ENCODE measurements around the gene SMARCAL1.
"Not testable (repeated sequence)": the region's sequence is repeated elsewhere in the genome, so short reads cannot be mapped to it uniquely, and the experiment has no call there.

Gene SMARCAL1

DNA sequence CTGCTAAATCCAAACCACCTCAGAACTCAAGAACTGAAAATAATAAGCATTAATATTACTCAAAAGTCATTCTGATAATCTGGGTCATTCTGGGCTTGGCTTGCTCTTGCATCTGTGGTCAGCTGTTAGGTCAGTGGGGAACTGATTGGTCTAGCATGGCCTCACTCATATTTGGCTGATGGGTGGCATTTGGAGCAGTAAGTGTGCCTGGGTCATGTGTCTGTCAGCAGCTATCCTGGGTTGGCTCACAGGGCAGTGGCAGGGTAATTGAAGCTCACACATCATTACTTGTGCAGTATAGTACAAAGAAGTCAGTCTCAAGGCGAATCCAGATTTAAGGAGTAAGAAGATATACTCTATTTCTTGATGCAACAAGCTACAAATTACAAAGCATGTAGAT, 95.9 kb downstream of the SMARCAL1 start:
- Histone ChIP-seq H3K4me2 (ENCODE audit: low read length) (no peak overlapping the region), H3K9ac (ENCODE audit: low read length) (no peak overlapping the region), H3K79me2 (ENCODE audit: low read length) (no peaks in the 10 kb centered on the region), H3K36me3 (replicated peaks; ENCODE audit: low read depth, low read length) (peaks cover 30% of the 10 kb centered on the region), H3K4me3 (ENCODE audit: low read length) (no peak overlapping the region), H2AFZ (ENCODE audit: low read depth, low read length) (no peak overlapping the region), H3K9me3 (ENCODE audit: insufficient read depth, low read length) (no peaks in the 10 kb centered on the region), H3K27me3 (ENCODE audit: low read depth, low read length) (no peaks in the 10 kb centered on the region), H3K4me1 (ENCODE audit: low read length) (no peaks in the 10 kb centered on the region), H4K20me1 (ENCODE audit: insufficient read depth, low read length) (peaks cover 15% of the 10 kb centered on the region; the same call in 1 of the 2 replicates), H3K27ac (ENCODE audit: low read length) (no peak overlapping the region)
- TF ChIP-seq EZH2phosphoT487 (IDR thresholded peaks at IDR 0.05; ENCODE audit: low read depth): no peak
- TF ChIP-seq CTCF (IDR thresholded peaks at IDR 0.05; ENCODE audit: low read depth, low read length): no peak

GRCh38 chr2:216516730-216517350, 104.6 kb downstream of the SMARCAL1 start:
- no peaks in the 10 kb centered on the region for H3K27me3 ChIP-seq (ENCODE audit: low read depth, low read length)
- no peaks in the 10 kb centered on the region for H3K79me2 ChIP-seq (ENCODE audit: low read length)
- no peaks in the 10 kb centered on the region for H4K20me1 ChIP-seq (ENCODE audit: insufficient read depth, low read length)
- no peaks in the 10 kb centered on the region for H3K36me3 ChIP-seq (replicated peaks; ENCODE audit: low read depth, low read length)
- H3K27ac ChIP-seq (ENCODE audit: low read length): no peak overlapping the region
- H3K9me3 ChIP-seq (ENCODE audit: insufficient read depth, low read length): no peaks in the 10 kb centered on the region
- no peak overlapping the region for H2AFZ ChIP-seq (ENCODE audit: low read depth, low read length)
- H3K4me3 ChIP-seq (ENCODE audit: low read length): no peak overlapping the region
- no peak overlapping the region for H3K4me2 ChIP-seq (ENCODE audit: low read length)
- TF ChIP-seq CTCF (IDR thresholded peaks at IDR 0.05; ENCODE audit: low read depth, low read length): peak; percentile 65
- no peak for TF ChIP-seq EZH2phosphoT487 (IDR thresholded peaks at IDR 0.05; ENCODE audit: low read depth)
- H3K9ac ChIP-seq (ENCODE audit: low read length): no peak overlapping the region
- H3K4me1 ChIP-seq (ENCODE audit: low read length): no peaks in the 10 kb centered on the region

- no peaks in the 10 kb centered on the region for H3K36me3 ChIP-seq (replicated peaks; ENCODE audit: low read depth, low read length)
- no peak overlapping the region for H2AFZ ChIP-seq (ENCODE audit: low read depth, low read length)
- H3K4me3 ChIP-seq (ENCODE audit: low read length): no peak overlapping the region
- no peak overlapping the region for H3K4me2 ChIP-seq (ENCODE audit: low read length)
- TF ChIP-seq CTCF (IDR thresholded peaks at IDR 0.05; ENCODE audit: low read depth, low read length) (no peak), EZH2phosphoT487 (IDR thresholded peaks at IDR 0.05; ENCODE audit: low read depth) (no peak)
- H3K9ac ChIP-seq (ENCODE audit: low read length): no peak overlapping the region
- no peaks in the 10 kb centered on the region for H3K79me2 ChIP-seq (ENCODE audit: low read length)
- no peak overlapping the region for H3K27ac ChIP-seq (ENCODE audit: low read length)
- H3K9me3 ChIP-seq (ENCODE audit: insufficient read depth, low read length): no peaks in the 10 kb centered on the region
- H4K20me1 ChIP-seq (ENCODE audit: insufficient read depth, low read length): no peaks in the 10 kb centered on the region
- no peaks in the 10 kb centered on the region for H3K4me1 ChIP-seq (ENCODE audit: low read length)
- no peaks in the 10 kb centered on the region for H3K27me3 ChIP-seq (ENCODE audit: low read depth, low read length)
Observed at GRCh38 chr2:216517447-216518225, 105.4 kb downstream of the SMARCAL1 start.

DNA sequence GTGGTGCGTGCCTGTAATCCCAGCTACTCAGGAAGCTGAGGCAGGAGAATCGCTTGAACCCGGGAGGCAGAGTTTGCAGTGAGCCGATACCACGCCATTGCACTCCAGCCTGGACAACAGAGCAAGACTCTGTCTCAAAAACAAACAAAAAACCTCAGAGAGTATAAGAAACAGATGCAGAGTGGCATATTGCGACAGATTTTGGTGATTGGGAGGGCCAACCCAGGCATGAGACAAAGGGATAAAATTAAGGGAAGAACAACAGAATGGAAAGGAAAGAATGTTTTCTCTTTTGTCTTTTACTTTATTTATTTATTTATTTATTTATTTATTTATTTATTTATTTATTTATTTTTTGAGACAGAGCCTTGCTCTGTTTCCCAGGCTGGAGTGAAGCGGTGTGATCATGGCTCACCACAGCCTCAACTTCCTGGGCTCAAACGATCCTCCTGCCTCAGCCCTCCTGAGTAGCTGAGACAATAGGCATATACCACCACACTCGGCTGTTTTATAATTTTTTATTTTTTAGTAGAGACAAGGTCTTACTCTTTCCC, 106.4 kb downstream of the SMARCAL1 start:
- not testable (repeated sequence) for H3K79me2 ChIP-seq (ENCODE audit: low read length); H3K27ac ChIP-seq (ENCODE audit: low read length); H4K20me1 ChIP-seq (ENCODE audit: insufficient read depth, low read length); H3K4me1 ChIP-seq (ENCODE audit: low read length); H3K4me2 ChIP-seq (ENCODE audit: low read length); H3K4me3 ChIP-seq (ENCODE audit: low read length); H3K9me3 ChIP-seq (ENCODE audit: insufficient read depth, low read length); H3K36me3 ChIP-seq (replicated peaks; ENCODE audit: low read depth, low read length); H3K27me3 ChIP-seq (ENCODE audit: low read depth, low read length); H3K9ac ChIP-seq (ENCODE audit: low read length); H2AFZ ChIP-seq (ENCODE audit: low read depth, low read length)
